CD14-positive monocyte (primary cell): ENCODE results near the gene OXGR1. TPM values are rescaled to one million over a fixed set of nuclear protein-coding genes. Genes with fewer than 3 reads are reported as not detected.
A peak's percentile ranks its signal among the peaks of the same experiment; 100 is the strongest.

Experiments
- DNase-seq, 3 donors: peaks; one replicate each; pipeline ENCODE4 v3.0.0-alpha.2; 2011 to 2022
- H2AFZ ChIP-seq: 2 replicates; pipeline ENCODE4 v1.6.0; 2012; ENCODE audit warnings: mild to moderate bottlenecking, low read depth, low read length, inconsistent platforms; ENCODE audit not compliant: insufficient read depth, poor library complexity, severe bottlenecking
- H3K27ac ChIP-seq, 2 donors: 1 replicate in 1 of 2; 2 replicates in 1 of 2; pipeline ENCODE4 v1.5.1; 2012 to 2013; ENCODE audit warnings: low read length in 2 of 2, control low read depth in 1 of 2, inconsistent platforms in 1 of 2, low read depth in 1 of 2, mild to moderate bottlenecking in 1 of 2
- H3K27me3 ChIP-seq, 2 donors: one replicate each; pipeline versions ENCODE4 v1.6.0 to v1.6.1; 2011 to 2013; ENCODE audit warnings: low read length in 2 of 2; ENCODE audit not compliant: control insufficient read depth in 2 of 2, insufficient read depth in 2 of 2
- H3K36me3 ChIP-seq, 2 donors: replicated peaks in 1 of 2; 1 replicate in 1 of 2; 2 replicates in 1 of 2; pipeline versions ENCODE4 v1.5.1 to v1.6.1; 2012 to 2013; ENCODE audit warnings: low read length in 2 of 2, control low read depth in 1 of 2, inconsistent platforms in 1 of 2, mild to moderate bottlenecking in 1 of 2; ENCODE audit not compliant: insufficient read depth in 2 of 2, control insufficient read depth in 1 of 2
- H3K4me1 ChIP-seq, 2 donors: 1 replicate in 1 of 2; 2 replicates in 1 of 2; pipeline versions ENCODE4 v1.5.1 to v1.6.1; 2012 to 2013; ENCODE audit warnings: low read length in 2 of 2, control low read depth in 1 of 2, inconsistent platforms in 1 of 2, mild to moderate bottlenecking in 1 of 2, moderate library complexity in 1 of 2; ENCODE audit not compliant: insufficient read depth in 2 of 2, control insufficient read depth in 1 of 2
- H3K4me2 ChIP-seq: replicated peaks from 2 replicates; pipeline ENCODE3; 2012; ENCODE audit warnings: low read length, moderate library complexity, mild to moderate bottlenecking; ENCODE audit not compliant: poor library complexity, severe bottlenecking; ENCODE audit errors: extremely low read depth
- H3K4me3 ChIP-seq, 3 experiments: fragments of 200-600 bp in 1 of 3; sonication (generic) in 1 of 3; replicated peaks in 1 of 3; 1 replicate in 2 of 3; 2 replicates in 1 of 3; pipeline ENCODE4 v1.5.1; 2011 to 2013; ENCODE audit warnings: low read length in 3 of 3, mild to moderate bottlenecking in 3 of 3, control low read depth in 2 of 3, low read depth in 2 of 3, inconsistent platforms in 1 of 3, moderate library complexity in 1 of 3
- H3K79me2 ChIP-seq: 2 replicates; pipeline ENCODE4 v1.6.0; 2012; ENCODE audit warnings: mild to moderate bottlenecking, control low read depth, inconsistent platforms, low read length, moderate library complexity; ENCODE audit not compliant: insufficient read depth
- H3K9ac ChIP-seq: 2 replicates; pipeline ENCODE4 v1.6.0; 2017; ENCODE audit warnings: low read length, mild to moderate bottlenecking; ENCODE audit not compliant: insufficient read depth, poor library complexity, severe bottlenecking
- H3K9me3 ChIP-seq, 2 donors: replicated peaks in 1 of 2; 1 replicate in 1 of 2; 2 replicates in 1 of 2; pipeline versions ENCODE4 v1.5.1 to v1.6.1; 2012 to 2013; ENCODE audit warnings: low read length in 2 of 2, control low read depth in 1 of 2; ENCODE audit not compliant: control insufficient read depth in 1 of 2, insufficient read depth in 1 of 2
- H4K20me1 ChIP-seq: 2 replicates; pipeline ENCODE4 v1.6.0; 2012; ENCODE audit warnings: mild to moderate bottlenecking, low read length, control low read depth, moderate library complexity; ENCODE audit not compliant: insufficient read depth
- H3K27ac Mint-ChIP-seq, 7 donors: one replicate each; pipeline ENCODE4 v1.8.0; 2020; ENCODE audit warnings: mild to moderate bottlenecking in 7 of 7, mixed read lengths in 7 of 7, moderate library complexity in 6 of 7, inconsistent platforms in 2 of 7
- H3K27me3 Mint-ChIP-seq, 3 donors: one replicate each; pipeline ENCODE4 v1.8.0; 2021 to 2022; ENCODE audit warnings: low read depth in 3 of 3, mild to moderate bottlenecking in 3 of 3, mixed read lengths in 3 of 3, moderate library complexity in 3 of 3, inconsistent platforms in 1 of 3
- H3K36me3 Mint-ChIP-seq, 2 donors: one replicate each; pipeline ENCODE4 v1.8.0; 2020; ENCODE audit warnings: mixed read lengths in 2 of 2, inconsistent platforms in 1 of 2, mild to moderate bottlenecking in 1 of 2
- H3K4me1 Mint-ChIP-seq: one replicate; pipeline ENCODE4 v1.8.0; 2020; ENCODE audit warnings: mild to moderate bottlenecking, mixed read lengths
- H3K4me3 Mint-ChIP-seq, 2 donors: one replicate each; pipeline ENCODE4 v1.8.0; 2020; ENCODE audit warnings: mild to moderate bottlenecking in 2 of 2, mixed read lengths in 2 of 2, moderate library complexity in 1 of 2
- H3K9me3 Mint-ChIP-seq, 7 donors: one replicate each; pipeline ENCODE4 v1.8.0; 2020 to 2022; ENCODE audit warnings: mixed read lengths in 7 of 7, mild to moderate bottlenecking in 6 of 7, moderate library complexity in 6 of 7, inconsistent platforms in 2 of 7
- CTCF ChIP-seq: fragments of 200-600 bp; IDR thresholded peaks from one replicate; pipeline ENCODE4 v1.8.0; 2022; ENCODE audit warnings: antibody characterized with exemption, mild to moderate bottlenecking
- WGBS: methylation state at CpG from one replicate; pipeline ENCODE4 v1.1.5; 2013; ENCODE audit warnings: missing lambda C conversion rate; ENCODE audit not compliant: insufficient coverage; 5-methylcytosine and 5-hydroxymethylcytosine counted together
- intact Hi-C, 2 donors: fragments of 100-400 bp; cut with micrococcal nuclease; formaldehyde crosslinking; loops; one replicate each; pipeline versions ENCODE4 v1.15.0 to v1.15.1; 2023
- polyA plus RNA-seq, 3 donors: library from polyadenylated mRNA; depleted of rRNA in 1 of 3; unstranded in 2 of 3; stranded (reverse) in 1 of 3; fragments of 300-500 nt in 2 of 3; fragments of >200 nt in 1 of 3; fragmentation: Illumina TruSeq in 2 of 3; gene quantifications; 1 replicate in 2 of 3; 2 replicates in 1 of 3; pipeline ENCODE4 v1.2.3, GENCODE V29; 2012 to 2021

OXGR1 gene
- polyA plus RNA-seq, 3 donors: 0.22 to 0.27 TPM; not detected in 1

GRCh38 chr13:97003071-97003470 lies 8.8 kb upstream of the OXGR1 start:
- TF ChIP-seq CTCF: no peak
- WGBS: no CpG with 5 or more reads among the region's 2 CpGs
- Histone ChIP-seq H3K4me3 (no peak overlapping the region), H3K79me2 (no peaks in the 10 kb centered on the region), H3K36me3 (no peaks in the 10 kb centered on the region), H3K9ac (no peak overlapping the region), H3K9me3 (no peaks in the 10 kb centered on the region), H3K4me2 (no peak overlapping the region), H3K27me3 (no peaks in the 10 kb centered on the region), H3K4me1 (peaks cover 58 to 65% of the 10 kb centered on the region in 2 donors), H3K27ac (no peak overlapping the region), H4K20me1 (no peaks in the 10 kb centered on the region), H2AFZ (no peak overlapping the region)
- no peak overlapping the region for H3K4me3 Mint-ChIP-seq
- intact Hi-C loops: loop anchor here in 1 of 2 donors (10.0 kb wide), 1 partner anchor 212 kb away; no protein-coding TSS in a partner anchor
- peaks cover 54% of the 10 kb centered on the region for H3K4me1 Mint-ChIP-seq
- no peak for DNase-seq
- no peaks in the 10 kb centered on the region for H3K36me3 Mint-ChIP-seq
- peaks cover 0 to 3% (median 0%) of the 10 kb centered on the region in 3 donors for H3K27me3 Mint-ChIP-seq
- peaks cover 0 to 4% (median 0%) of the 10 kb centered on the region in 7 donors for H3K9me3 Mint-ChIP-seq
- no peak overlapping the region for H3K27ac Mint-ChIP-seq

GRCh38 chr13:97002581-97002980 lies 8.3 kb upstream of the OXGR1 start:
- Histone ChIP-seq H3K4me2 (peak overlapping the region; percentile 72), H3K27ac (no peak overlapping the region), H4K20me1 (no peaks in the 10 kb centered on the region), H3K9me3 (no peaks in the 10 kb centered on the region), H3K4me3 (peak overlapping the region in 1 of 3 experiments; percentile 65), H3K4me1 (peaks cover 59 to 69% of the 10 kb centered on the region in 2 donors), H3K79me2 (no peaks in the 10 kb centered on the region), H3K36me3 (no peaks in the 10 kb centered on the region), H2AFZ (no peak overlapping the region), H3K9ac (no peak overlapping the region), H3K27me3 (no peaks in the 10 kb centered on the region)
- Mint-ChIP-seq H3K4me3 (no peak overlapping the region), H3K27ac (peak overlapping the region in 1 of 7 donors; percentile 86), H3K9me3 (peaks cover 0 to 4% (median 0%) of the 10 kb centered on the region in 7 donors), H3K36me3 (no peaks in the 10 kb centered on the region), H3K27me3 (peaks cover 0 to 3% (median 0%) of the 10 kb centered on the region in 3 donors), H3K4me1 (peaks cover 58% of the 10 kb centered on the region)
- intact Hi-C loops: loop anchor here in 1 of 2 donors (10.0 kb wide), 1 partner anchor 212 kb away; no protein-coding TSS in a partner anchor
- WGBS: 100% methylated on average over 1 of the region's 2 CpGs
- no peak for DNase-seq
- no peak for TF ChIP-seq CTCF
